ENCODE results near the gene TCAF2. TPM values are rescaled to one million over a fixed set of nuclear protein-coding genes. Genes with fewer than 3 reads are reported as not detected.
"Not testable (repeated sequence)": the region's sequence is repeated elsewhere in the genome, so short reads cannot be mapped to it uniquely, and the experiment has no call there.

Gene TCAF2
- total and polyA plus RNA-seq, 4 donors, result 0.50 to 6.3 (median 2.8) TPM

DNA sequence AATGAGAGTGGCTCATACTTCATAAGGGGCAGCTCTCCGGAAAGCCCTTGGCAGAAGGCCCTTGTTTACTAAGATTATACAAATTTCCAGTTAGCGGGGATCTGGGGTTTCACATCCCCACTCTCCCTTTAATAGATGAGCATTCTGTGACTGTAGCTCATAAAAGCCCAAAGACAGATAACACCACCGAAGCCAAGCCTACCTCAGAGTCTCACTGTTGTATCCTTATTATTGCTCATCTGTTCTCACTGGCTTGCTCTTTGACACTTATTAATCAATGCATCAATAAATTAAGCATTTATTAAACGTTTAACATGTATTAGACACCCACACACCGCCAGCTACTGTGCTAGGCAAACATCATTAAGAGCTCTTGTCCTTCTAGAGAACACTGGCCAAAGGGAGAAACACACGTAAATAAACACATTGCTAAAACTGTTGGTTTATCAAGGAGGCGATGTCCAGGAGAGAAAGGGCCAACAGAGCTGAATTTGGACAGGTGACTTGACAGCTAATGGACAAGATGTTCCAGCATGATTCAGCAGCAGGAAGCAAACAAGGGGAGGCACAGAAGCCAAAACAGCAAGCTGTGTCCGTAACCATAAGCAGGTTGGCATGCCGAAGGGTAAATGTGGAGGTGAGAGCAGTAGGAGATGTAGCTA is 19.9 kb downstream of the TCAF2 start:
- H3K27me3 ChIP-seq (ENCODE audit: control insufficient read depth in 1 of 2, insufficient read depth in 2 of 2, low read length in 1 of 2); H3K36me3 ChIP-seq (ENCODE audit: control insufficient read depth in 1 of 2, insufficient read depth in 2 of 2, low read length in 1 of 2); DNase-seq; H3K4me1 ChIP-seq (ENCODE audit: control insufficient read depth in 1 of 2, insufficient read depth in 2 of 2, low read length in 2 of 2); H3K9me3 ChIP-seq (ENCODE audit: control insufficient read depth, low read length); intact Hi-C loops (cut with DNase I); H3K4me3 ChIP-seq (ENCODE audit: low read length in 2 of 2); ATAC-seq (ENCODE audit: low FRiP score); H3K27ac ChIP-seq (ENCODE audit: low read depth in 1 of 2, low read length in 2 of 2): not testable (repeated sequence)
- 46 to 96% methylated on average over 2 of the region's 9 CpGs for WGBS, 2 donors

DNA sequence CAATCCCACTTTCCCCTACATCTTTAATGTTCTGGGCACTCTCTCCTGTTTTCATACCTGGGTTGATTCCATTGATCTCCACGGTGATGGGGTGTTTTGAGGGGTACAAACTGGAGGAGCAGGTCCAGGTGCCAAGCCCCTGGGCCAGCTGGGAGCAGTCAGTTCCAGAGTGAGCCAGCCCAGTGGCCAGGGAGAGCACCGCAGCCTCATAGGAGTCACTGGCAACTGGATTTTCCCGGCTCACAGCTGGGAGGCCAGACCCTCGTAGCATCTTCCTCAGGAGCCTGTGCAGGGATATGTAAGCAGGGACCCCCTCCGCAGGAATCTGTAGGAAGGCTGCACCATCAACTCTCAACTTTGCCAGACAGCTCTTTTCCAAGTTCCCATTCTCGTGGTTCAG is 25.8 kb downstream of the TCAF2 start:
- H3K27ac ChIP-seq (ENCODE audit: low read depth in 1 of 2, low read length in 2 of 2); H3K36me3 ChIP-seq (ENCODE audit: control insufficient read depth in 1 of 2, insufficient read depth in 2 of 2, low read length in 1 of 2); intact Hi-C loops (cut with DNase I); DNase-seq; H3K4me3 ChIP-seq (ENCODE audit: low read length in 2 of 2); H3K9me3 ChIP-seq (ENCODE audit: control insufficient read depth, low read length); H3K27me3 ChIP-seq (ENCODE audit: control insufficient read depth in 1 of 2, insufficient read depth in 2 of 2, low read length in 1 of 2); H3K4me1 ChIP-seq (ENCODE audit: control insufficient read depth in 1 of 2, insufficient read depth in 2 of 2, low read length in 2 of 2); ATAC-seq (ENCODE audit: low FRiP score): not testable (repeated sequence)
- no CpG with 5 or more reads among the region's 6 CpGs for WGBS, 2 donors

DNA sequence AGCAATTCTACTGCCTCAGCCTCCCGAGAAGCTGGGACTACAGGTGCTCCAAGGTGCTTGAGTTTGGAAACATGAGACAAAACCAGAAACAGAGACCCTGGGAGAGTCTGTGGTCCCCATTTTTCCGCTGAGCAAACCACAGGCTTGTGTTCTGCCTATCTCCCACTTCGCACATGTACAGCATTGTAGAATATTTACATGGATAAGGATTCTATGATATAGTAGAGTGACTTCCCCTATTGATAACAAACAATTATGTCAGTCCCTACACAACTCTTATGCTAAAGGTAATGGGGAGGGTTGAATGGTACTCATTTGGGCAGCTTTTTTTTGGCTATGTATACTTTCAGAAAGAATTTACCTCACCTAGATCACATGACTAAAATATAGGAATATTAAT is 29.1 kb downstream of the TCAF2 start:
- H3K27ac ChIP-seq (ENCODE audit: low read depth in 1 of 2, low read length in 2 of 2); DNase-seq; ATAC-seq (ENCODE audit: low FRiP score); H3K4me1 ChIP-seq (ENCODE audit: control insufficient read depth in 1 of 2, insufficient read depth in 2 of 2, low read length in 2 of 2); H3K27me3 ChIP-seq (ENCODE audit: control insufficient read depth in 1 of 2, insufficient read depth in 2 of 2, low read length in 1 of 2); H3K4me3 ChIP-seq (ENCODE audit: low read length in 2 of 2); H3K9me3 ChIP-seq (ENCODE audit: control insufficient read depth, low read length); intact Hi-C loops (cut with DNase I); H3K36me3 ChIP-seq (ENCODE audit: control insufficient read depth in 1 of 2, insufficient read depth in 2 of 2, low read length in 1 of 2): not testable (repeated sequence)
- 94% methylated on average over 2 of the region's 3 CpGs; no CpG with 5 or more reads in 1 of the 2 donors for WGBS, 2 donors

DNA sequence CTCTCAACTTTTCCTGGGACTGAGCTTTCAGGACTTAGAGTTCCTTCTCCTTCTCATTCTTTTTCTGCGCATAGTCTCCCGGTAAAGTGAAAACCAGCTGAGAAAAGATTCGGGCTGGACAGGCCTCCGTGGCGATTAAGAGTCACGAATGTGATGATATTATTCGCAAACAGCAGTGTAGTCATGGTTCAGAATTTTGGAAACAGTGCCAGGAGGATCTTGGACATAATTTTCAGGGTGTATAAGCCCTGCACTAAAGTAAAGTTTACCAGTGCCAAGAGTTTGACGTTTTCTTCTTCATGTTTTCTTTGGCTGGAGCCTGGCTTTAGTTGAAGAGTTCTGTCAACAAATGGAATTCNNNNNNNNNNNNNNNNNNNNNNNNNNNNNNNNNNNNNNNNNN is 29.7 kb downstream of the TCAF2 start:
- H3K27me3 ChIP-seq (ENCODE audit: control insufficient read depth in 1 of 2, insufficient read depth in 2 of 2, low read length in 1 of 2); intact Hi-C loops (cut with DNase I); ATAC-seq (ENCODE audit: low FRiP score): not testable (repeated sequence)

More for the DNA sequence above, 29.7 kb downstream of the TCAF2 start:
- not testable (repeated sequence) for H3K36me3 ChIP-seq (ENCODE audit: control insufficient read depth in 1 of 2, insufficient read depth in 2 of 2, low read length in 1 of 2); H3K4me1 ChIP-seq (ENCODE audit: control insufficient read depth in 1 of 2, insufficient read depth in 2 of 2, low read length in 2 of 2); H3K4me3 ChIP-seq (ENCODE audit: low read length in 2 of 2); DNase-seq; H3K9me3 ChIP-seq (ENCODE audit: control insufficient read depth, low read length); H3K27ac ChIP-seq (ENCODE audit: low read depth in 1 of 2, low read length in 2 of 2)
- no CpG with 5 or more reads among the region's 8 CpGs for WGBS, 2 donors

Other genes with a start within 250 kb of the TCAF2 start
- 100 to 1,000 TPM; 307 to 499 TPM for gene ZYX, start 239.6 kb upstream of the TCAF2 start, total RNA-seq
- gene ZYX, start 239.6 kb upstream of the TCAF2 start, polyA plus RNA-seq, result 100 to 1,000 TPM; 131 to 305 TPM
- gene EPHA1, start 212.1 kb upstream of the TCAF2 start, total RNA-seq, result under 1 TPM; 0.21 to 0.45 TPM
- 1 to 10 TPM in 1 of 2 donors, under 1 TPM in 1; 0.20 to 1.9 TPM for gene EPHA1, start 212.1 kb upstream of the TCAF2 start, polyA plus RNA-seq
- 1 to 10 TPM; 1.2 to 2.7 TPM for gene TAS2R60, start 177.5 kb upstream of the TCAF2 start, total RNA-seq
- gene TAS2R60, start 177.5 kb upstream of the TCAF2 start, polyA plus RNA-seq, result not detected
- gene TAS2R41, start 143.1 kb upstream of the TCAF2 start, total RNA-seq, result 1 to 10 TPM in 1 of 2 donors, under 1 TPM in 1; 0.69 to 1.0 TPM
- gene TAS2R41, start 143.1 kb upstream of the TCAF2 start, polyA plus RNA-seq, result not detected
- under 1 TPM in 1 of 2 donors, not detected in 1; 0.99 TPM for gene CTAGE15, start 49.2 kb upstream of the TCAF2 start, total RNA-seq
- gene CTAGE15, start 49.2 kb upstream of the TCAF2 start, polyA plus RNA-seq, result not detected
- 1 to 10 TPM in 1 of 2 donors, under 1 TPM in 1; 0.36 to 1.2 TPM for gene CTAGE6, start 136.7 kb downstream of the TCAF2 start, total RNA-seq
- gene CTAGE6, start 136.7 kb downstream of the TCAF2 start, polyA plus RNA-seq, result under 1 TPM in 1 of 2 donors, not detected in 1; 0.15 TPM